GM12878 (cell line): ENCODE data around the gene TSFM. TPM values are rescaled to one million over a fixed set of nuclear protein-coding genes. Genes with fewer than 3 reads are reported as not detected.

Experiments
- ATAC-seq: fragments of 200-7000 bp; cut with Tn5 transposase; 3 replicates; pipeline ENCODE4 v1.9.1; 2020; ENCODE audit warnings: mild to moderate bottlenecking, moderate library complexity
- BruUV-seq: library from RNA; stranded (reverse); fragments of 400-500 nt; replicated peaks from 2 replicates; lab custom pipeline; 2021; lab: Mats Ljungman, UMichigan
- CTCF ChIA-PET: fragments of 300-600 bp; sonication (Branson Sonifier 250); formaldehyde crosslinking; extraction: SDS; loops from one replicate; lab custom pipeline; 2021; ENCODE audit warnings: inconsistent platforms; lab: Yijun Ruan, JAX
- POLR2A ChIA-PET: fragments of 350-600 bp; formaldehyde crosslinking; extraction: SDS; loops from one replicate; lab custom pipeline; 2021; ENCODE audit warnings: inconsistent platforms; lab: Charles Lee
- RAD21 ChIA-PET: fragments of 300-600 bp; sonication (Branson Sonifier 250); formaldehyde crosslinking; loops from one replicate; lab custom pipeline; 2023; ENCODE audit warnings: antibody characterized with exemption; ENCODE audit not compliant: unreplicated experiment; lab: Charles Lee
- SMC1A ChIA-PET: fragments of 300-600 bp; sonication (Branson Sonifier 250); formaldehyde crosslinking; loops from one replicate; lab custom pipeline; 2023; ENCODE audit not compliant: unreplicated experiment, uncharacterized antibody; lab: Charles Lee
- DNase-seq: peaks from one replicate; pipeline ENCODE4 v3.0.0-alpha.2; 2011; ENCODE audit warnings: low read depth, low spot score
- FAIRE-seq: peaks from 3 replicates; lab custom pipeline; 2011; peaks lifted over from hg19 to GRCh38; lab: Jason Lieb, UNC
- H2AFZ ChIP-seq: 2 replicates; pipeline ENCODE4 v1.6.0; 2011; ENCODE audit warnings: low read depth, low read length, control low read depth; ENCODE audit not compliant: control insufficient read depth
- H3K27ac ChIP-seq: 2 replicates; pipeline ENCODE4 v1.5.1; 2011; ENCODE audit warnings: control low read depth; ENCODE audit not compliant: control insufficient read depth, insufficient read depth
- H3K27me3 ChIP-seq, 2 experiments: replicated peaks in 1 of 2; 2 replicates each; pipeline versions ENCODE4 v1.6.0 to v1.6.1; 2011; ENCODE audit warnings: low read length in 1 of 2; ENCODE audit not compliant: control insufficient read depth in 2 of 2, insufficient read depth in 2 of 2
- H3K36me3 ChIP-seq, 2 experiments: 2 replicates each; pipeline ENCODE4 v1.5.1; 2011; ENCODE audit warnings: low read length in 1 of 2; ENCODE audit not compliant: control insufficient read depth in 2 of 2, insufficient read depth in 2 of 2
- H3K4me1 ChIP-seq: 2 replicates; pipeline ENCODE4 v1.6.1; 2011; ENCODE audit warnings: mild to moderate bottlenecking, low read length, moderate library complexity, mixed read lengths; ENCODE audit not compliant: control insufficient read depth, insufficient read depth
- H3K4me2 ChIP-seq: 2 replicates; pipeline ENCODE4 v1.6.0; 2011; ENCODE audit warnings: control low read depth; ENCODE audit not compliant: control insufficient read depth, insufficient read depth
- H3K4me3 ChIP-seq: fragments of 200-600 bp; sonication (generic); 2 replicates; pipeline ENCODE4 v1.5.1; 2016
- H3K79me2 ChIP-seq: 2 replicates; pipeline ENCODE4 v1.6.0; 2011; ENCODE audit warnings: low read length; ENCODE audit not compliant: control insufficient read depth, insufficient read depth
- H3K9ac ChIP-seq: 2 replicates; pipeline ENCODE4 v1.8.0; 2011; ENCODE audit warnings: low read length, control low read depth, mixed read lengths; ENCODE audit not compliant: control insufficient read depth, insufficient read depth
- H3K9me3 ChIP-seq: replicated peaks from 3 replicates; pipeline ENCODE4 v1.5.1; 2011; ENCODE audit warnings: mild to moderate bottlenecking, low read length; ENCODE audit not compliant: control insufficient read depth, insufficient read depth
- H4K20me1 ChIP-seq: 2 replicates; pipeline ENCODE4 v1.6.0; 2011; ENCODE audit not compliant: control insufficient read depth, insufficient read depth
- CREB1 ChIP-seq: IDR thresholded peaks from 2 replicates; pipeline ENCODE4 v1.6.1; 2012; ENCODE audit warnings: low read depth, mild to moderate bottlenecking, inconsistent platforms
- EGR1 ChIP-seq, 2 experiments: IDR thresholded peaks; 1 replicate in 1 of 2; 2 replicates in 1 of 2; pipeline ENCODE4 v1.6.1; 2011 to 2012; ENCODE audit warnings: low read depth in 2 of 2, low read length in 2 of 2, borderline replicate concordance in 1 of 2, mild to moderate bottlenecking in 1 of 2, moderate library complexity in 1 of 2
- HDAC6 ChIP-seq: fragments of 200-600 bp; sonication (generic); IDR thresholded peaks from one replicate; pipeline ENCODE4 v1.8.0; 2017; ENCODE audit warnings: antibody characterized with exemption; ENCODE audit not compliant: unreplicated experiment
- MAX ChIP-seq: IDR thresholded peaks from 2 replicates; pipeline ENCODE4 v1.6.1; 2012; ENCODE audit warnings: low read depth, low read length, improper control_type of control experiment
- RB1 ChIP-seq: fragments of 450-650 bp; formaldehyde crosslinking; IDR thresholded peaks from 2 replicates; pipeline ENCODE4 v1.6.1; 2017; ENCODE audit warnings: mild to moderate bottlenecking, borderline replicate concordance
- SMC3 ChIP-seq: IDR thresholded peaks from 2 replicates; pipeline ENCODE4 v1.6.1; 2011; ENCODE audit warnings: low read length, improper control_type of control experiment, borderline replicate concordance
- SREBF2 ChIP-seq: IDR thresholded peaks from 2 replicates; pipeline ENCODE4 v1.6.1; 2012; ENCODE audit warnings: mild to moderate bottlenecking, low read length
- TCF7 ChIP-seq: IDR thresholded peaks from 2 replicates; pipeline ENCODE4 v1.6.1; 2014; ENCODE audit warnings: antibody characterized with exemption, borderline replicate concordance
- WRNIP1 ChIP-seq: IDR thresholded peaks from 2 replicates; pipeline ENCODE4 v1.6.1; 2011; ENCODE audit warnings: low read depth, low read length, improper control_type of control experiment, borderline replicate concordance
- ZSCAN29 ChIP-seq: fragments of 450-650 bp; IDR thresholded peaks from 2 replicates; pipeline ENCODE4 v1.6.1; 2017; ENCODE audit warnings: mild to moderate bottlenecking, moderate library complexity
- WGBS: methylation state at CpG from one replicate; pipeline ENCODE4 v1.1.6; 2016; ENCODE audit warnings: low lambda C conversion rate; ENCODE audit not compliant: insufficient replicate concordance, insufficient coverage; ENCODE audit errors: missing lambda C conversion rate; 5-methylcytosine and 5-hydroxymethylcytosine counted together
- in situ Hi-C: fragments of 300-500 bp; cut with MboI; formaldehyde crosslinking; loops from 9 replicates; pipeline ENCODE4 v1.14.3; 2018; ENCODE audit warnings: mixed read lengths
- intact Hi-C: fragments of 100-400 bp; cut with micrococcal nuclease; formaldehyde crosslinking; loops from one replicate; pipeline ENCODE4 v1.14.2; 2022; ENCODE audit not compliant: unreplicated experiment
- polyA plus RNA-seq, 11 experiments: library from polyadenylated mRNA; depleted of rRNA in 4 of 11; unstranded in 6 of 11; stranded (reverse) in 5 of 11; fragments of >200 nt; fragmentation: Nextera tagmentation in 4 of 11; fragmentation: Illumina TruSeq in 1 of 11; extraction: Ambion mirVana in 4 of 11; extraction: Trizol in 1 of 11; gene quantifications; 1 replicate in 1 of 11; 2 replicates in 10 of 11; pipeline versions ENCODE4 v1.2.1 to v1.2.3, GENCODE V29; 2011 to 2016; ENCODE audit warnings: inconsistent platforms in 2 of 11, missing spikeins in 2 of 11, low read depth in 1 of 11
- total RNA-seq, 4 experiments: library from RNA; depleted of rRNA in 3 of 4; stranded (reverse); fragments of >200 nt in 3 of 4; fragmentation: Illumina TruSeq in 1 of 4; extraction: Trizol in 1 of 4; gene quantifications; 2 replicates each; pipeline versions ENCODE4 v1.2.1 to v1.2.3, GENCODE V29; 2013 to 2021

The TSFM gene
- total and polyA plus RNA-seq, 10 of the 15 experiments (the other 5 are each of a cell fraction or from before 2014, with no cell fraction given), result 36.7 to 132 (median 45.6) TPM

DNA sequence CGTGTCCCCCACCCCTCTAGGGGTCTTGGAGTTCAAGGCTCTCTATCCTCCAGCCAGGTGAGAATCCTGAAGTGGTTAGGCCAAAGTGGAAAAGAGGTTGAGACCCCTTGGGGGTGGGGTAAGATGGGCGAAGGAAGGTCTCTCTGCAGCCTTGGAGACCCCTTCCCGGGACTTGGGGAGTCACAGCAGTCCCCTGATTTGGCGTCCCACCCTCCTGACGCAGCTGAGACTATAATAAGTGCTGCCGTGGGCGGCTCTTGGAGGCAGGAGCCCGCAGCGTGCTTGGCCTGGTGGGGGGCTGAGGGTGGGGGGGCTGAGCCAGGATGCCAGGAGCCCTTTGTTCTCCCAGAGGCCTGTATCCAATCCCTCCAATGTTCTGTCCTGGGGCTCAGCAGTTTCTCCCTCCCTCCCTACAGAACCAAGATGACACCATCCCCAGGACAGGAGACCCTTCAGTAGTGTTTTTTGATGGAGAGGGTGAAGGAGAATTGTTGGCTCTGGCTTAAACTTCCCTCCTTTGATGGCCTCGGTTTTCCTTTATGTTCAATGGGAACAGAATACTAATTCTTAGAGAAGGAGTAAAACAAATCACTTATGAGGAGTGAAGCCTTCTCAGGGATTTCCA is 42.6 kb upstream of the TSFM start:
- Histone ChIP-seq H3K27me3 (no peaks in the 10 kb centered on the region), H3K9me3 (no peaks in the 10 kb centered on the region), H3K4me1 (peaks cover 18% of the 10 kb centered on the region), H3K4me2 (peak overlapping the region; percentile 64), H4K20me1 (no peaks in the 10 kb centered on the region), H2AFZ (no peak overlapping the region), H3K36me3 (no peaks in the 10 kb centered on the region), H3K27ac (no peak overlapping the region), H3K79me2 (peaks cover 20% of the 10 kb centered on the region), H3K4me3 (no peak overlapping the region), H3K9ac (no peak overlapping the region)
- RAD21 ChIA-PET, result interaction anchor here (2.4 kb wide), 1 partner anchor 16 kb away, joined by 13 read pairs; no protein-coding TSS in a partner anchor
- in situ Hi-C loops, result no loop called here
- CTCF ChIA-PET, result interaction anchor here (1.1 to 3.8 kb wide), 4 partner anchors 20 to 156 kb away, joined by 3 to 22 read pairs (median 6); partner anchors contain the start of gene OS9
- intact Hi-C loops, result loop anchor here (2.0 kb wide), 1 partner anchor 45 kb away; the partner anchor contains the start of gene OS9
- SMC1A ChIA-PET, result interaction anchor here (0.5 to 1.5 kb wide), 2 partner anchors 157 to 158 kb away, joined by 4 read pairs; no protein-coding TSS in a partner anchor
- no peak for FAIRE-seq
- DNase-seq, result no peak
- no peak for TF ChIP-seq SREBF2
- no peak for TF ChIP-seq HDAC6
- TF ChIP-seq MAX, result no peak
- TF ChIP-seq WRNIP1, result no peak
- no peak for TF ChIP-seq SMC3
- TF ChIP-seq TCF7, result no peak
- TF ChIP-seq CREB1, result no peak
- TF ChIP-seq RB1, result no peak
- TF ChIP-seq EGR1 (IDR thresholded peaks at IDR 0.05; ENCODE audit: borderline replicate concordance in 1 of 2, low read depth in 2 of 2, low read length in 2 of 2), result no peak
- TF ChIP-seq ZSCAN29, result no peak
- no peak for ATAC-seq
- POLR2A ChIA-PET, result interaction anchor here (0.9 kb wide), 1 partner anchor 12 kb away, joined by 4 read pairs; the partner anchor contains the start of gene CDK4
- WGBS, result 66% methylated on average over 9 of the region's 10 CpGs
- no TSS peak for BruUV-seq
